Measurements from ENCODE around the gene PHF12.
A peak's percentile ranks its signal among the peaks of the same experiment; 100 is the strongest.

The PHF12 gene

GRCh38 chr17:28878981-28879380 lies 72.3 kb downstream of the PHF12 start:
- peak; percentile 44 for TF ChIP-seq CTCF (IDR thresholded peaks at IDR 0.05)

- TF ChIP-seq CTCF (IDR thresholded peaks at IDR 0.05), result no peak
Observed at GRCh38 chr17:28878158-28878910, 73.0 kb downstream of the PHF12 start.

- TF ChIP-seq CTCF (IDR thresholded peaks at IDR 0.05), result no peak
Observed at GRCh38 chr17:28875848-28876550, 75.3 kb downstream of the PHF12 start.

- TF ChIP-seq CTCF (IDR thresholded peaks at IDR 0.05), result no peak
Observed at GRCh38 chr17:28874750-28875149, 76.6 kb downstream of the PHF12 start.

GRCh38 chr17:28873839-28874238 lies 77.5 kb downstream of the PHF12 start:
- TF ChIP-seq CTCF (IDR thresholded peaks at IDR 0.05), result no peak

- TF ChIP-seq CTCF (IDR thresholded peaks at IDR 0.05), result no peak
Observed at GRCh38 chr17:28871056-28871579, 80.2 kb downstream of the PHF12 start.

- TF ChIP-seq CTCF (IDR thresholded peaks at IDR 0.05), result no peak
Observed at GRCh38 chr17:28867276-28867675, 84.0 kb downstream of the PHF12 start.

Measured in LNCAP (cell line).